Measurements from ENCODE around the gene FGFR2. TPM values are rescaled to one million over a fixed set of nuclear protein-coding genes. Genes with fewer than 3 reads are reported as not detected.

Gene FGFR2
- polyA plus RNA-seq, 1 donor from 2014 or later, result 14.8 TPM

DNA sequence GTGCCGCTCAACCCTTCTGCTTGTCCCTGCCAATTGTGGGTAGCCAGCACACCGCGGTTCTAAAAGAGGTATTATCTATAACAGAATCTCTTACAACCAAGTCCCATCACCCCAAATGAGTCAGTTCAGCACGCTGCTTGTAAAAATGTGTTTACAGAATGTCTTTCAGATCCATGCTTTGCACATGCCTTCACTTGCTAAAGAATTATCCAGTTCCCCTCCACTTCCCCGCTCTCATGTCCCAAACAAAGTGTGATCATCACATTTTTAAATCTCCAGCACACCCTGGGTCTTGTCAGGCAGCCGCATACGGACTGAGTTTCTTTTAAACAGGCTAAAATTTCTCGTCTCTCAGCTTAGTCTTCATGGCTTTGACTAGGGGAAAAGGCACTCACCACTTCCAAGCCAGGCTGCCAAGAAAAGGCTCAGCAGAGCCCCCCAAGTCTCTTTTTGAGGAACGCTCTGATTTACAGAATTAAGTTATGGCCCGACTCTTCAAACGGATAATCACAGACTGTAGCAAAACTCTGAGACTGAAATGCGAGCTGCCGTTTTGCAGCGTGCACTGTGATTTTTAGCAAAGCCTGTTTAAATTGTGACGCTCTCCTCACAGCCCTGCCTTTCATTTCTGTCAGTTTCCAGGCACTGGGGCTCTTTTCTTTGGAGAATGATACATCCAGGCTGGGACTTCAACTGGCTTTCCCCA, 29.8 kb upstream of the FGFR2 start:
- Histone ChIP-seq H3K4me2 (ENCODE audit: low read length) (no peak overlapping the region), H3K9me3 (ENCODE audit: low read length) (no peaks in the 10 kb centered on the region), H3F3A (ENCODE audit: insufficient read depth, low read length, poor library complexity, severe bottlenecking) (no peaks in the 10 kb centered on the region), H3K4me3 (ENCODE audit: low read length) (no peak overlapping the region), H3K36me3 (ENCODE audit: insufficient read depth, low read length) (no peaks in the 10 kb centered on the region), H3K27ac (ENCODE audit: low read length) (no peak overlapping the region), H2AFZ (ENCODE audit: low read depth, low read length) (no peak overlapping the region), H4K20me1 (ENCODE audit: insufficient read depth) (no peaks in the 10 kb centered on the region), H3K9me2 (ENCODE audit: insufficient read depth, low read length) (no peaks in the 10 kb centered on the region), H3K27me3 (ENCODE audit: insufficient read depth, low read depth, low read length) (no peaks in the 10 kb centered on the region), H3K9ac (ENCODE audit: low read length) (no peak overlapping the region), H3K79me2 (replicated peaks; ENCODE audit: insufficient read depth, low read length) (no peaks in the 10 kb centered on the region)
- no peak for TF ChIP-seq RAD21 (conservative IDR thresholded peaks at IDR 0.05)
- TF ChIP-seq, protein P1, sequence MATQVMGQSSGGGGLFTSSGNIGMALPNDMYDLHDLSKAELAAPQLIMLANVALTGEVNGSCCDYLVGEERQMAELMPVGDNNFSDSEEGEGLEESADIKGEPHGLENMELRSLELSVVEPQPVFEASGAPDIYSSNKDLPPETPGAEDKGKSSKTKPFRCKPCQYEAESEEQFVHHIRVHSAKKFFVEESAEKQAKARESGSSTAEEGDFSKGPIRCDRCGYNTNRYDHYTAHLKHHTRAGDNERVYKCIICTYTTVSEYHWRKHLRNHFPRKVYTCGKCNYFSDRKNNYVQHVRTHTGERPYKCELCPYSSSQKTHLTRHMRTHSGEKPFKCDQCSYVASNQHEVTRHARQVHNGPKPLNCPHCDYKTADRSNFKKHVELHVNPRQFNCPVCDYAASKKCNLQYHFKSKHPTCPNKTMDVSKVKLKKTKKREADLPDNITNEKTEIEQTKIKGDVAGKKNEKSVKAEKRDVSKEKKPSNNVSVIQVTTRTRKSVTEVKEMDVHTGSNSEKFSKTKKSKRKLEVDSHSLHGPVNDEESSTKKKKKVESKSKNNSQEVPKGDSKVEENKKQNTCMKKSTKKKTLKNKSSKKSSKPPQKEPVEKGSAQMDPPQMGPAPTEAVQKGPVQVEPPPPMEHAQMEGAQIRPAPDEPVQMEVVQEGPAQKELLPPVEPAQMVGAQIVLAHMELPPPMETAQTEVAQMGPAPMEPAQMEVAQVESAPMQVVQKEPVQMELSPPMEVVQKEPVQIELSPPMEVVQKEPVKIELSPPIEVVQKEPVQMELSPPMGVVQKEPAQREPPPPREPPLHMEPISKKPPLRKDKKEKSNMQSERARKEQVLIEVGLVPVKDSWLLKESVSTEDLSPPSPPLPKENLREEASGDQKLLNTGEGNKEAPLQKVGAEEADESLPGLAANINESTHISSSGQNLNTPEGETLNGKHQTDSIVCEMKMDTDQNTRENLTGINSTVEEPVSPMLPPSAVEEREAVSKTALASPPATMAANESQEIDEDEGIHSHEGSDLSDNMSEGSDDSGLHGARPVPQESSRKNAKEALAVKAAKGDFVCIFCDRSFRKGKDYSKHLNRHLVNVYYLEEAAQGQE (IDR thresholded peaks at IDR 0.05; ENCODE audit: borderline replicate concordance), result no peak
- TF ChIP-seq POLR2AphosphoS5 (IDR thresholded peaks at IDR 0.05), result no peak
- no peak for TF ChIP-seq TAF1 (IDR thresholded peaks at IDR 0.05; ENCODE audit: low read depth)
- no peak for TF ChIP-seq SMC3 (conservative IDR thresholded peaks at IDR 0.05; ENCODE audit: poor library complexity)
- TF ChIP-seq MXI1 (conservative IDR thresholded peaks at IDR 0.05; ENCODE audit: poor library complexity, severe bottlenecking), result no peak
- TF ChIP-seq, protein P2, sequence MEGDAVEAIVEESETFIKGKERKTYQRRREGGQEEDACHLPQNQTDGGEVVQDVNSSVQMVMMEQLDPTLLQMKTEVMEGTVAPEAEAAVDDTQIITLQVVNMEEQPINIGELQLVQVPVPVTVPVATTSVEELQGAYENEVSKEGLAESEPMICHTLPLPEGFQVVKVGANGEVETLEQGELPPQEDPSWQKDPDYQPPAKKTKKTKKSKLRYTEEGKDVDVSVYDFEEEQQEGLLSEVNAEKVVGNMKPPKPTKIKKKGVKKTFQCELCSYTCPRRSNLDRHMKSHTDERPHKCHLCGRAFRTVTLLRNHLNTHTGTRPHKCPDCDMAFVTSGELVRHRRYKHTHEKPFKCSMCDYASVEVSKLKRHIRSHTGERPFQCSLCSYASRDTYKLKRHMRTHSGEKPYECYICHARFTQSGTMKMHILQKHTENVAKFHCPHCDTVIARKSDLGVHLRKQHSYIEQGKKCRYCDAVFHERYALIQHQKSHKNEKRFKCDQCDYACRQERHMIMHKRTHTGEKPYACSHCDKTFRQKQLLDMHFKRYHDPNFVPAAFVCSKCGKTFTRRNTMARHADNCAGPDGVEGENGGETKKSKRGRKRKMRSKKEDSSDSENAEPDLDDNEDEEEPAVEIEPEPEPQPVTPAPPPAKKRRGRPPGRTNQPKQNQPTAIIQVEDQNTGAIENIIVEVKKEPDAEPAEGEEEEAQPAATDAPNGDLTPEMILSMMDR (IDR thresholded peaks at IDR 0.05; ENCODE audit: poor library complexity, severe bottlenecking), result no peak
- no peak for TF ChIP-seq EP300 (conservative IDR thresholded peaks at IDR 0.05; ENCODE audit: poor library complexity, severe bottlenecking)
- no peak for TF ChIP-seq EZH2 (IDR thresholded peaks at IDR 0.05; ENCODE audit: borderline replicate concordance, insufficient read depth, low read length, poor library complexity, severe bottlenecking)

DNA sequence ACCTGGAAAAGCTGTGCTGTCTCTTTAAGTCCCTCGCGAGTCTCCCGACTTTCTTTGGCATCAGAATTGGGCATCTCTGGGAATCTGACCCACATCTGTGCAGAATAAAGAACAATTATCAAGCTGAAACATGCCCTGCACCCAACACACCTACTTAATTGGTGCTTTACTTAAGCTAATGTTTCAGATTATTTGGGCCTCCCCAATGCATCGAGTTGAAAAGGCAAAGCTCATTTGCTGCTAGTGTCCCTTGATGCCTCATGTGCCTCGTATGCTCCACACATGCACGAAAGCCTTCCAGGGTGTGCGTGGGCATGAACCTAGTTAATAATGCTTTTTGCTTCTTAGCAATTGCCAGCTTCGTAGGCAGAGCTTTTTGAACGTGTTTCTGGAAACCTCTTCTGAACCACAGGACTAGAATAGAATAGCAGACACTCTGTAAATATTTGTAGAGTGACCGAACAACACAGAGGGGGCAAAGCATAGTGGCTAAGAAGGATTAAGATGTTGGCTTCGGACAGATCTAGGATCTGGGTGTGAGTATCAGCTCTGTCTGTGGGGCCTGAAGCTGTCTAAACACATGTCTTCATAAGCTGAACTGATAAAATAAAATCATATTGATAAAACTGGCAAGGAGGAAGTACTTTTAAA, 26.7 kb upstream of the FGFR2 start:
- H3K9me2 ChIP-seq (ENCODE audit: insufficient read depth, low read length), result no peaks in the 10 kb centered on the region
- H2AFZ ChIP-seq (ENCODE audit: low read depth, low read length), result no peak overlapping the region
- no peaks in the 10 kb centered on the region for H3K36me3 ChIP-seq (ENCODE audit: insufficient read depth, low read length)
- H3K27me3 ChIP-seq (ENCODE audit: insufficient read depth, low read depth, low read length), result no peaks in the 10 kb centered on the region
- H3K79me2 ChIP-seq (replicated peaks; ENCODE audit: insufficient read depth, low read length), result no peaks in the 10 kb centered on the region
- no peak overlapping the region for H3K27ac ChIP-seq (ENCODE audit: low read length)
- no peak overlapping the region for H3K9ac ChIP-seq (ENCODE audit: low read length)
- no peaks in the 10 kb centered on the region for H4K20me1 ChIP-seq (ENCODE audit: insufficient read depth)
- H3K4me2 ChIP-seq (ENCODE audit: low read length), result no peak overlapping the region
- no peaks in the 10 kb centered on the region for H3F3A ChIP-seq (ENCODE audit: insufficient read depth, low read length, poor library complexity, severe bottlenecking)
- no peak overlapping the region for H3K4me3 ChIP-seq (ENCODE audit: low read length)
- no peaks in the 10 kb centered on the region for H3K9me3 ChIP-seq (ENCODE audit: low read length)
- TF ChIP-seq RAD21 (conservative IDR thresholded peaks at IDR 0.05) (no peak), SMC3 (conservative IDR thresholded peaks at IDR 0.05; ENCODE audit: poor library complexity) (no peak), TAF1 (IDR thresholded peaks at IDR 0.05; ENCODE audit: low read depth) (no peak), EP300 (conservative IDR thresholded peaks at IDR 0.05; ENCODE audit: poor library complexity, severe bottlenecking) (no peak), EZH2 (IDR thresholded peaks at IDR 0.05; ENCODE audit: borderline replicate concordance, insufficient read depth, low read length, poor library complexity, severe bottlenecking) (no peak), POLR2AphosphoS5 (IDR thresholded peaks at IDR 0.05) (no peak), MXI1 (conservative IDR thresholded peaks at IDR 0.05; ENCODE audit: poor library complexity, severe bottlenecking) (no peak)
- TF ChIP-seq, protein P2 (IDR thresholded peaks at IDR 0.05; ENCODE audit: poor library complexity, severe bottlenecking), result no peak
- TF ChIP-seq, protein P1 (IDR thresholded peaks at IDR 0.05; ENCODE audit: borderline replicate concordance), result no peak
